Left ventricle myocardium inferior (tissue), 1 donor: ENCODE measurements around the gene CCDC174. TPM values are rescaled to one million over a fixed set of nuclear protein-coding genes. Genes with fewer than 3 reads are reported as not detected.

Experiments used
- DNase-seq: peaks from one replicate; pipeline ENCODE4 v3.0.0-alpha.2; 2020
- H3K27ac ChIP-seq: fragments of 200-600 bp; replicated peaks from 2 replicates; pipeline ENCODE4 v1.8.0; 2021
- H3K27me3 ChIP-seq: fragments of 200-600 bp; 2 replicates; pipeline ENCODE4 v1.8.0; 2021; ENCODE audit warnings: low read depth
- H3K36me3 ChIP-seq: fragments of 200-600 bp; 2 replicates; pipeline ENCODE4 v1.8.0; 2021
- H3K4me1 ChIP-seq: fragments of 200-600 bp; 2 replicates; pipeline ENCODE4 v1.8.0; 2021
- H3K4me3 ChIP-seq: fragments of 200-600 bp; 2 replicates; pipeline ENCODE4 v1.8.0; 2021; ENCODE audit warnings: mild to moderate bottlenecking, moderate library complexity
- H3K9me3 ChIP-seq: fragments of 200-600 bp; replicated peaks from 2 replicates; pipeline ENCODE4 v1.8.0; 2021
- CTCF ChIP-seq: fragments of 200-600 bp; IDR thresholded peaks from 2 replicates; pipeline ENCODE4 v1.8.0; 2021; ENCODE audit warnings: antibody characterized with exemption, mild to moderate bottlenecking, borderline replicate concordance
- intact Hi-C: fragments of 100-400 bp; cut with micrococcal nuclease; formaldehyde crosslinking; loops from one replicate; pipeline ENCODE4 v1.11.0; 2022
- total RNA-seq: library from RNA; stranded (reverse); fragmentation: NEBNext Ultra II Directional; extraction: Animal tissue kit (Norgen Biotek cat#: 25700); gene quantifications from one replicate; pipeline ENCODE4 v1.2.1, GENCODE V29; 2021
- donor health status: DM: no; HTN: yes; CAD: no; lungs with severe emphysema.

CCDC174 gene
- total RNA-seq, 1 donor from 2014 or later, result 11.9 TPM

GRCh38 chr3:14614862-14615261 lies 36.7 kb upstream of the CCDC174 start:
- intact Hi-C loops, result no loop called here
- H3K9me3 ChIP-seq, result no peaks in the 10 kb centered on the region

GRCh38 chr3:14616606-14617507 lies 34.7 kb upstream of the CCDC174 start:
- H3K36me3 ChIP-seq, result no peaks in the 10 kb centered on the region
- intact Hi-C loops, result no loop called here
- peaks cover 60% of the 10 kb centered on the region for H3K27me3 ChIP-seq
- DNase-seq, result no peak
- no peaks in the 10 kb centered on the region for H3K4me1 ChIP-seq
- H3K9me3 ChIP-seq, result no peaks in the 10 kb centered on the region
- no peak for TF ChIP-seq CTCF
- H3K4me3 ChIP-seq, result no peak overlapping the region
- H3K27ac ChIP-seq, result no peak overlapping the region

More at GRCh38 chr3:14614862-14615261, 36.7 kb upstream of the CCDC174 start:
- Histone ChIP-seq H3K27ac (no peak overlapping the region), H3K4me1 (peaks cover 2% of the 10 kb centered on the region), H3K27me3 (peaks cover 80% of the 10 kb centered on the region), H3K4me3 (no peak overlapping the region), H3K36me3 (no peaks in the 10 kb centered on the region)
- no peak for DNase-seq
- no peak for TF ChIP-seq CTCF

GRCh38 chr3:14617508-14618023 lies 34.0 kb upstream of the CCDC174 start:
- Histone ChIP-seq H3K36me3 (no peaks in the 10 kb centered on the region), H3K27me3 (peaks cover 53% of the 10 kb centered on the region), H3K4me1 (no peaks in the 10 kb centered on the region), H3K27ac (no peak overlapping the region), H3K9me3 (no peaks in the 10 kb centered on the region), H3K4me3 (no peak overlapping the region)
- no peak for TF ChIP-seq CTCF
- no peak for DNase-seq
- intact Hi-C loops, result no loop called here

- Histone ChIP-seq H3K27me3 (peaks cover 34% of the 10 kb centered on the region), H3K9me3 (no peaks in the 10 kb centered on the region), H3K4me1 (peaks cover 12% of the 10 kb centered on the region), H3K4me3 (no peak overlapping the region), H3K27ac (no peak overlapping the region), H3K36me3 (no peaks in the 10 kb centered on the region)
- intact Hi-C loops, result no loop called here
- TF ChIP-seq CTCF, result no peak
- DNase-seq, result no peak
Observed at GRCh38 chr3:14619605-14620004, 32.0 kb upstream of the CCDC174 start.

GRCh38 chr3:14620512-14620911 lies 31.1 kb upstream of the CCDC174 start:
- TF ChIP-seq CTCF, result no peak
- Histone ChIP-seq H3K4me3 (no peak overlapping the region), H3K27ac (no peak overlapping the region), H3K4me1 (peaks cover 12% of the 10 kb centered on the region), H3K27me3 (peaks cover 30% of the 10 kb centered on the region), H3K36me3 (no peaks in the 10 kb centered on the region), H3K9me3 (no peaks in the 10 kb centered on the region)
- no peak for DNase-seq
- intact Hi-C loops, result no loop called here
